HCT116 (cell line): Measurements from ENCODE around the gene M1AP. TPM values are rescaled to one million over a fixed set of nuclear protein-coding genes. Genes with fewer than 3 reads are reported as not detected.

ENCODE experiments used
- ATAC-seq: fragments of 200-7000 bp; cut with Tn5 transposase; 2 replicates; pipeline ENCODE4 v1.9.1; 2020; ENCODE audit warnings: mild to moderate bottlenecking, moderate library complexity
- BruUV-seq: library from RNA; stranded (reverse); fragments of 400-500 nt; replicated peaks from 2 replicates; lab custom pipeline; 2021; lab: Mats Ljungman, UMichigan
- CTCF ChIA-PET: fragments of 300-600 bp; sonication (Branson Sonifier 250); formaldehyde crosslinking; loops from one replicate; lab custom pipeline; 2021; ENCODE audit warnings: antibody characterized with exemption; lab: Charles Lee
- POLR2A ChIA-PET: fragments of 300-600, 350-600 bp; sonication (Branson Sonifier 250); formaldehyde crosslinking; loops from one replicate; lab custom pipeline; 2021; ENCODE audit warnings: antibody characterized with exemption; lab: Charles Lee
- RAD21 ChIA-PET, 2 experiments: fragments of 300-600 bp; sonication (Branson Sonifier 250); formaldehyde crosslinking; loops; one replicate each; lab custom pipeline; 2023; ENCODE audit warnings: low total read pairs in 2 of 2; ENCODE audit not compliant: uncharacterized antibody in 2 of 2, unreplicated experiment in 2 of 2, low non-redundant PET in 1 of 2; lab: Charles Lee
- DNase-seq: peaks from one replicate; pipeline ENCODE4 v3.0.0-alpha.2; 2010; ENCODE audit warnings: low read depth, low spot score
- H2AFZ ChIP-seq: fragments of 200-600 bp; shearing (Covaris generic), sonication (generic); 2 replicates; pipeline ENCODE4 v1.6.1; 2017; ENCODE audit warnings: low read depth, mixed run types, mixed read lengths, antibody characterized with exemption, low read length; ENCODE audit not compliant: poor library complexity, severe bottlenecking
- H3K27ac ChIP-seq: 2 replicates; pipeline ENCODE4 v1.5.1; 2012; ENCODE audit warnings: low read depth, low read length
- H3K27me3 ChIP-seq: fragments of 200-600 bp; sonication (generic); 2 replicates; pipeline ENCODE4 v1.6.1; 2016; ENCODE audit warnings: mixed run types, low read length, mixed read lengths; ENCODE audit not compliant: insufficient read depth
- H3K36me3 ChIP-seq, 2 experiments: fragments of 200-500 bp in 1 of 2; fragments of 200-600 bp in 1 of 2; sonication (Bioruptor generic) in 1 of 2; sonication (generic) in 1 of 2; 2 replicates each; pipeline versions ENCODE4 v1.5.1 to v1.6.1; 2014 to 2016; ENCODE audit warnings: low read length in 2 of 2, inconsistent platforms in 1 of 2, mixed read lengths in 1 of 2, mixed run types in 1 of 2; ENCODE audit not compliant: insufficient read depth in 2 of 2, control insufficient read depth in 1 of 2
- H3K4me1 ChIP-seq, 2 experiments: fragments of 200-600 bp in 1 of 2; sonication (generic) in 1 of 2; 2 replicates each; pipeline versions ENCODE4 v1.5.1 to v1.6.1; 2012 to 2017; ENCODE audit warnings: low read length in 2 of 2, inconsistent platforms in 1 of 2, mild to moderate bottlenecking in 1 of 2, mixed read lengths in 1 of 2, mixed run types in 1 of 2, moderate library complexity in 1 of 2; ENCODE audit not compliant: insufficient read depth in 2 of 2, control insufficient read depth in 1 of 2
- H3K4me2 ChIP-seq: fragments of 200-600 bp; sonication (generic); 2 replicates; pipeline ENCODE4 v1.6.1; 2017; ENCODE audit warnings: mixed run types, low read length, mixed read lengths
- H3K4me3 ChIP-seq, 2 experiments: fragments of 200-600 bp in 1 of 2; sonication (generic) in 1 of 2; replicated peaks in 1 of 2; 2 replicates each; pipeline ENCODE4 v1.5.1; 2011 to 2016; ENCODE audit warnings: low read length in 2 of 2, control low read depth in 1 of 2, low read depth in 1 of 2, mild to moderate bottlenecking in 1 of 2, mixed read lengths in 1 of 2, mixed run types in 1 of 2
- H3K79me2 ChIP-seq: fragments of 200-600 bp; sonication (generic); 2 replicates; pipeline ENCODE4 v1.6.1; 2017; ENCODE audit warnings: mild to moderate bottlenecking, mixed run types, low read length, moderate library complexity, mixed read lengths; ENCODE audit not compliant: insufficient read depth
- H3K9ac ChIP-seq: fragments of 200-600 bp; sonication (generic); 2 replicates; pipeline ENCODE4 v1.6.1; 2016; ENCODE audit warnings: low read length, mixed read lengths
- H3K9me2 ChIP-seq: fragments of 200-600 bp; sonication (generic), shearing (Covaris generic); 2 replicates; pipeline ENCODE4 v1.6.1; 2017; ENCODE audit warnings: mixed run types, mild to moderate bottlenecking, moderate library complexity; ENCODE audit not compliant: insufficient read depth
- H3K9me3 ChIP-seq, 2 experiments: fragments of 200-500 bp in 1 of 2; fragments of 200-600 bp in 1 of 2; sonication (Bioruptor generic) in 1 of 2; sonication (generic) in 1 of 2; 2 replicates each; pipeline ENCODE4 v1.6.1; 2014 to 2017; ENCODE audit warnings: low read length in 2 of 2, mixed read lengths in 2 of 2, inconsistent platforms in 1 of 2, low read depth in 1 of 2, mild to moderate bottlenecking in 1 of 2, mixed run types in 1 of 2, moderate library complexity in 1 of 2; ENCODE audit not compliant: control insufficient read depth in 1 of 2, insufficient read depth in 1 of 2
- H4K20me1 ChIP-seq: fragments of 200-600 bp; sonication (generic), shearing (Covaris generic); 2 replicates; pipeline ENCODE4 v1.6.1; 2017; ENCODE audit warnings: mixed run types, mild to moderate bottlenecking, moderate library complexity; ENCODE audit not compliant: insufficient read depth
- CBX3 ChIP-seq: IDR thresholded peaks from 2 replicates; pipeline ENCODE4 v1.6.1; 2012; ENCODE audit warnings: low read depth
- ELF1 ChIP-seq: IDR thresholded peaks from 2 replicates; pipeline ENCODE4 v1.6.1; 2012; ENCODE audit warnings: low read depth, borderline replicate concordance
- EZH2phosphoT487 ChIP-seq: fragments of 200-600 bp; IDR thresholded peaks from 2 replicates; pipeline ENCODE4 v1.6.1; 2018; ENCODE audit warnings: antibody characterized with exemption, borderline replicate concordance
- RAD21 ChIP-seq: IDR thresholded peaks from 2 replicates; pipeline ENCODE4 v1.6.1; 2012; ENCODE audit warnings: low read depth, mild to moderate bottlenecking
- REST ChIP-seq: IDR thresholded peaks from 2 replicates; pipeline ENCODE4 v1.6.1; 2012; ENCODE audit warnings: low read depth
- SIN3A ChIP-seq: IDR thresholded peaks from 2 replicates; pipeline ENCODE4 v1.6.1; 2012; ENCODE audit warnings: low read depth
- SP1 ChIP-seq: IDR thresholded peaks from 2 replicates; pipeline ENCODE4 v1.6.1; 2012; ENCODE audit warnings: low read depth
- SRF ChIP-seq: IDR thresholded peaks from 2 replicates; pipeline ENCODE4 v1.6.1; 2012; ENCODE audit warnings: low read depth
- ZBTB33 ChIP-seq: IDR thresholded peaks from 2 replicates; pipeline ENCODE4 v1.6.1; 2011; ENCODE audit warnings: mild to moderate bottlenecking, low read length, moderate library complexity; ENCODE audit not compliant: insufficient replicate concordance; ENCODE audit errors: extremely low read depth
- ZNF274 ChIP-seq: fragments of 200-500 bp; sonication (Bioruptor generic); IDR thresholded peaks from 2 replicates; pipeline ENCODE4 v1.6.1; 2014; ENCODE audit warnings: mild to moderate bottlenecking, low read depth, low read length, inconsistent platforms
- intact Hi-C: fragments of 100-400 bp; cut with micrococcal nuclease; formaldehyde crosslinking; loops from 2 replicates; pipeline ENCODE4 v1.10.0; 2022
- total RNA-seq: library from RNA; stranded (reverse); gene quantifications from one replicate; pipeline ENCODE4 v1.2.1, GENCODE V29; 2021; ENCODE audit not compliant: unreplicated experiment
- TF ChIP-seq, protein P1 (sequence below): IDR thresholded peaks from 2 replicates; pipeline ENCODE4 v1.6.1; 2012

The M1AP gene
- total RNA-seq, 1 experiment from 2014 or later: 28.2 TPM

DNA sequence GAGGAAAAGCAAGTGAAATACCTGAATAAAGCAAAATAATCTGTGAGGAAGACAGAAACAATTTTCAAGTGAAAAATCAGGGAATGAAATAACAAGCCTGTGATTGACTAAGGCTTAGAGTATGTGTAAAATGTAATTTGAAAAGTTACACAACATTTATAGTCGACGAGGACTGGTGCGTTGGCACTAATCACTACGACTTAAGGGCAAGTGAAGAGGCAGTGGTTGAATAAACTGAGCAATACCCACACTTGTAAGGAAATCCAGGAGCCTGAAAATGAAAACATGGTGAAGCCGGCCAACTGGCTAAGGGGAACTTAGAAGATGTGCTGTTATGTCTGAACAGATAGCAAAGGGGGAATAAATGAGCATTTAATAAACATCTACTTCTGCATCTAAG, 80.2 kb downstream of the M1AP start:
- TF ChIP-seq, protein P1, sequence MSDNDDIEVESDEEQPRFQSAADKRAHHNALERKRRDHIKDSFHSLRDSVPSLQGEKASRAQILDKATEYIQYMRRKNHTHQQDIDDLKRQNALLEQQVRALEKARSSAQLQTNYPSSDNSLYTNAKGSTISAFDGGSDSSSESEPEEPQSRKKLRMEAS: no peak
- TF ChIP-seq ZNF274: no peak
- TF ChIP-seq ZBTB33: no peak
- TF ChIP-seq ELF1: no peak
- TF ChIP-seq, all 23 proteins: peak for 0

GRCh38 chr2:74566754-74567085, 81.4 kb downstream of the M1AP start:
- no peaks in the 10 kb centered on the region for H3K36me3 ChIP-seq
- TF ChIP-seq SP1 (no peak), EZH2phosphoT487 (no peak), RAD21 (no peak), ZBTB33 (no peak), REST (no peak), SIN3A (no peak), SRF (no peak), CBX3 (no peak), ELF1 (no peak)
- no TSS peak for BruUV-seq
- H3K4me1 ChIP-seq: peaks cover 0 to 7% of the 10 kb centered on the region in 2 experiments; a peak in 1 of 4 replicates
- H3K4me3 ChIP-seq: no peak overlapping the region
- H3K4me2 ChIP-seq: no peak overlapping the region
- ATAC-seq: no peak
- ChIA-PET CTCF (no interaction called here), RAD21 (no interaction called here), POLR2A (interaction anchor here (1.9 kb wide), 1 partner anchor 8 kb away, joined by 5 read pairs; no protein-coding TSS in a partner anchor)
- no peak overlapping the region for H2AFZ ChIP-seq
- no peaks in the 10 kb centered on the region for H3K9me3 ChIP-seq
- DNase-seq: no peak
- no peaks in the 10 kb centered on the region for H3K9me2 ChIP-seq
- H3K27me3 ChIP-seq: no peaks in the 10 kb centered on the region
- H3K27ac ChIP-seq: no peak overlapping the region
- no peak overlapping the region for H3K9ac ChIP-seq
- no peaks in the 10 kb centered on the region for H3K79me2 ChIP-seq
- intact Hi-C loops: no loop called here
- H4K20me1 ChIP-seq: no peaks in the 10 kb centered on the region

More for the DNA sequence above, 80.2 kb downstream of the M1AP start:
- Histone ChIP-seq H3K79me2 (no peaks in the 10 kb centered on the region), H3K4me2 (no peak overlapping the region), H3K9me3 (no peaks in the 10 kb centered on the region), H3K27me3 (no peaks in the 10 kb centered on the region), H3K4me3 (no peak overlapping the region), H2AFZ (no peak overlapping the region), H3K4me1 (no peaks in the 10 kb centered on the region), H3K36me3 (no peaks in the 10 kb centered on the region), H3K9ac (no peak overlapping the region), H3K9me2 (no peaks in the 10 kb centered on the region), H4K20me1 (no peaks in the 10 kb centered on the region), H3K27ac (no peak overlapping the region)
- ChIA-PET RAD21 (no interaction called here), POLR2A (interaction anchor here (1.9 kb wide), 1 partner anchor 9 kb away, joined by 5 read pairs; no protein-coding TSS in a partner anchor), CTCF (no interaction called here)
- no TSS peak for BruUV-seq
- intact Hi-C loops: no loop called here
- no peak for ATAC-seq
- no peak for DNase-seq
